Adrenal gland (tissue), 12 donors: ENCODE data around the gene CBX8. TPM values are rescaled to one million over a fixed set of nuclear protein-coding genes. Genes with fewer than 3 reads are reported as not detected.

Source experiments
- DNase-seq, 7 donors: peaks; one replicate each; pipeline ENCODE4 v3.0.0-alpha.2; 2019 to 2020
- H3K27ac ChIP-seq, 5 donors: fragments of 200-600 bp; sonication (generic) in 4 of 5; 1 replicate in 3 of 5; 2 replicates in 2 of 5; pipeline versions ENCODE4 v1.5.1 to v1.8.0; 2016 to 2020; ENCODE audit warnings: mild to moderate bottlenecking in 1 of 5
- H3K27me3 ChIP-seq: fragments of 200-600 bp; 2 replicates; pipeline ENCODE4 v1.8.0; 2021
- H3K36me3 ChIP-seq, 2 donors: fragments of 200-600 bp; replicated peaks in 1 of 2; 1 replicate in 1 of 2; 2 replicates in 1 of 2; pipeline versions ENCODE4 v1.5.1 to v1.8.0; 2018 to 2022
- H3K4me1 ChIP-seq, 2 donors: fragments of 200-600 bp; replicated peaks in 1 of 2; 1 replicate in 1 of 2; 2 replicates in 1 of 2; pipeline versions ENCODE4 v1.5.1 to v1.8.0; 2018 to 2021
- H3K4me3 ChIP-seq, 4 donors: fragments of 200-600 bp; sonication (generic) in 3 of 4; one replicate each; pipeline ENCODE4 v1.5.1; 2016 to 2018
- H3K9me3 ChIP-seq, 3 donors: fragments of 200-600 bp; sonication (generic) in 1 of 3; replicated peaks in 1 of 3; 1 replicate in 2 of 3; 2 replicates in 1 of 3; pipeline versions ENCODE4 v1.5.1 to v1.8.0; 2016 to 2021
- POLR2A ChIP-seq, 2 donors: fragments of 450-650 bp; IDR thresholded peaks; one replicate each; pipeline ENCODE4 v1.6.1; 2017; ENCODE audit warnings: antibody characterized with exemption in 2 of 2, mild to moderate bottlenecking in 2 of 2, moderate library complexity in 1 of 2
- WGBS, 4 donors: extraction: QIAGEN DNeasy Blood & Tissue Kit in 2 of 4; methylation state at CpG; one replicate each; pipeline versions ENCODE4 v1.1.5 to v1.1.7; 2013 to 2017; 5-methylcytosine and 5-hydroxymethylcytosine counted together
- intact Hi-C, 2 donors: fragments of 100-400 bp; cut with DNase I; formaldehyde crosslinking; loops; one replicate each; pipeline versions ENCODE4 v1.14.1 to v1.15.0; 2022 to 2023
- polyA plus RNA-seq, 3 donors: library from polyadenylated mRNA; stranded (reverse); fragments of 200-250 nt in 2 of 3; fragments of 350-450 nt in 1 of 3; fragmentation: Illumina TruSeq in 1 of 3; extraction: RNeasy Lipid Tissue Mini Kit (QIAGEN cat#74804) in 1 of 3; gene quantifications; one replicate each; pipeline ENCODE4 v1.2.3, GENCODE V29; 2013 to 2014
- total RNA-seq, 9 donors: library from RNA; depleted of rRNA in 4 of 9; stranded (reverse); fragments of >200 nt in 4 of 9; fragments of 120-200 nt in 1 of 9; fragmentation: NEBNext Ultra II Directional in 1 of 9; extraction: Animal tissue kit (Norgen Biotek cat#: 25700) in 1 of 9; gene quantifications; one replicate each; pipeline versions ENCODE4 v1.1.0 to v1.2.4, GENCODE V29; 2013 to 2023
- TF ChIP-seq, protein P1 (sequence below), 6 experiments: fragments of 450-650 bp in 4 of 6; fragments of 200-600 bp in 2 of 6; sonication (generic) in 1 of 6; IDR thresholded peaks; 1 replicate in 5 of 6; 2 replicates in 1 of 6; pipeline versions ENCODE4 v1.5.1 to v1.8.0; 2016 to 2021; ENCODE audit warnings: antibody characterized with exemption in 6 of 6, mild to moderate bottlenecking in 2 of 6, moderate library complexity in 1 of 6
- donor health status: healthy with polysubstance abuse.
- donor health status: Bipolar disorder and iron deficiency.
- donor health status: DM: yes; HTN: yes; CAD: no.
- donor health status: DM: no; HTN: no; CAD: no.
- donor health status: DM: no; HTN: no; CAD: no.
- donor health status: DM: yes; HTN: yes; CAD: no.

CBX8 gene
- total and polyA plus RNA-seq, 12 donors, result 0.85 to 10.6 (median 5.5) TPM

DNA sequence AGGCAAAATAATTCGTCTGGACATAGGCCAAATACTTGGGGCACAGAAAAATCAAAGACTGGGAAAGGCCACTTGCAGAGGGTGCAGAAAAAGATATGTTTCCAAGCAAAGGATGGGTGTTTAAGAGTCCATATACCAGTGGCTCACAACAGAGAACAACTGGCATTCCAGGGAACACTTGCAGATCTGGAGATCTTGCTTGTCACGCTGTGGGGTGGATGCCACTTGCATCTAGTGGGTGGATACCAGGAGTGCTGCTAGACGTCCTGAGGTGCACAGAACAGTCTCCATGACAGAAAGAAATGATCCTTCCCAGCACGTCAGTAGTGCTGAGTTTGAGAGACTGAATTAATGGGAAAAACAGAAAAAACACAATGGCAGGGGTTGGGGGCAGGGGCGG lies 8.4 kb downstream of the CBX8 start:
- Histone ChIP-seq H3K27me3 (peaks cover 80% of the 10 kb centered on the region), H3K27ac (no peak overlapping the region), H3K9me3 (no peaks in the 10 kb centered on the region), H3K36me3 (no peaks in the 10 kb centered on the region), H3K4me3 (no peak overlapping the region), H3K4me1 (peaks cover 0 to 7% of the 10 kb centered on the region in 2 donors)
- 58 to 66% (median 64%) methylated on average over 5 of the region's 5 CpGs for WGBS, 4 donors
- DNase-seq, result no peak
- intact Hi-C loops, result no loop called here
- TF ChIP-seq POLR2A (IDR thresholded peaks at IDR 0.05), result no peak
- TF ChIP-seq, protein P1, sequence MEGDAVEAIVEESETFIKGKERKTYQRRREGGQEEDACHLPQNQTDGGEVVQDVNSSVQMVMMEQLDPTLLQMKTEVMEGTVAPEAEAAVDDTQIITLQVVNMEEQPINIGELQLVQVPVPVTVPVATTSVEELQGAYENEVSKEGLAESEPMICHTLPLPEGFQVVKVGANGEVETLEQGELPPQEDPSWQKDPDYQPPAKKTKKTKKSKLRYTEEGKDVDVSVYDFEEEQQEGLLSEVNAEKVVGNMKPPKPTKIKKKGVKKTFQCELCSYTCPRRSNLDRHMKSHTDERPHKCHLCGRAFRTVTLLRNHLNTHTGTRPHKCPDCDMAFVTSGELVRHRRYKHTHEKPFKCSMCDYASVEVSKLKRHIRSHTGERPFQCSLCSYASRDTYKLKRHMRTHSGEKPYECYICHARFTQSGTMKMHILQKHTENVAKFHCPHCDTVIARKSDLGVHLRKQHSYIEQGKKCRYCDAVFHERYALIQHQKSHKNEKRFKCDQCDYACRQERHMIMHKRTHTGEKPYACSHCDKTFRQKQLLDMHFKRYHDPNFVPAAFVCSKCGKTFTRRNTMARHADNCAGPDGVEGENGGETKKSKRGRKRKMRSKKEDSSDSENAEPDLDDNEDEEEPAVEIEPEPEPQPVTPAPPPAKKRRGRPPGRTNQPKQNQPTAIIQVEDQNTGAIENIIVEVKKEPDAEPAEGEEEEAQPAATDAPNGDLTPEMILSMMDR (IDR thresholded peaks at IDR 0.05), result no peak

DNA sequence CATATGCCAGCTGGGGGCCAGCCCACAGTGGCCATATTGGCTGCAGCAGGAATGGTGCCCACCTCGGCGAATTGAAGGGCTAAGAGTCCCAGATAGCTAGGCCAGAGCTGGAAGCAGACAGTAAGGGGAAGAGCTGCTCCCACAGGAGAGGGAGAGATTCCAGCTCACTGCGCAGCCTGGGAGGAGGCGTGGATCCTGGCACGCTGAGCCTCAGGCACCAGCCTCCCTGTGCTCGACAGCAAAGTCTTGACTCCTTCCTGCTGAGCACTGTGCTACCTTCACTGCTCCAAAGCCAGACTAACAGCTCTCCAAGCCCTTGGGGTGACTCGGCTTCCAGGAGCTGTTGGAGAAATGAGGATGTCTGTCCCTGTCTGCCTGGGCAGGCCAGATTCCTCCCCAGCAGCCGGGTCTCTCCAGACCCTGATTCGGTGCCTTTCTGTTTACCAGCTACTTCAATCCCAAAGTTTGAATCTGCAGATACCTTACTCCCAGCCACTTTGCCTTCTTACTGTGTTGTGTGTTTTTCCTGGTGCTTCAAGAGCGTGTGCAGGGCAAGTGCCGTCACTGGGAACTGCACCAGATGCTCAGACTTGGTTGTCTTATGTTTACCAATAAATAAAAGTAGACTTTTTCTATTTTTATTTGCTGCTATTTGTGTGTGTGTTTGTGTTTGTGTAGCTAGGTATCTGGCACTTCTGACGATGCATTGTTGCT lies 9.8 kb downstream of the CBX8 start:
- Histone ChIP-seq H3K27me3 (peaks cover 67% of the 10 kb centered on the region), H3K27ac (no peak overlapping the region), H3K4me1 (peaks cover 0 to 7% of the 10 kb centered on the region in 2 donors), H3K36me3 (no peaks in the 10 kb centered on the region), H3K9me3 (no peaks in the 10 kb centered on the region), H3K4me3 (no peak overlapping the region)
- WGBS, 4 donors, result 82 to 92% (median 89%) methylated on average over 8 to 12 of the region's 12 CpGs
- TF ChIP-seq POLR2A (IDR thresholded peaks at IDR 0.05), result no peak
- TF ChIP-seq, protein P1 (IDR thresholded peaks at IDR 0.05), result no peak
- no peak for DNase-seq
- intact Hi-C loops, result no loop called here

DNA sequence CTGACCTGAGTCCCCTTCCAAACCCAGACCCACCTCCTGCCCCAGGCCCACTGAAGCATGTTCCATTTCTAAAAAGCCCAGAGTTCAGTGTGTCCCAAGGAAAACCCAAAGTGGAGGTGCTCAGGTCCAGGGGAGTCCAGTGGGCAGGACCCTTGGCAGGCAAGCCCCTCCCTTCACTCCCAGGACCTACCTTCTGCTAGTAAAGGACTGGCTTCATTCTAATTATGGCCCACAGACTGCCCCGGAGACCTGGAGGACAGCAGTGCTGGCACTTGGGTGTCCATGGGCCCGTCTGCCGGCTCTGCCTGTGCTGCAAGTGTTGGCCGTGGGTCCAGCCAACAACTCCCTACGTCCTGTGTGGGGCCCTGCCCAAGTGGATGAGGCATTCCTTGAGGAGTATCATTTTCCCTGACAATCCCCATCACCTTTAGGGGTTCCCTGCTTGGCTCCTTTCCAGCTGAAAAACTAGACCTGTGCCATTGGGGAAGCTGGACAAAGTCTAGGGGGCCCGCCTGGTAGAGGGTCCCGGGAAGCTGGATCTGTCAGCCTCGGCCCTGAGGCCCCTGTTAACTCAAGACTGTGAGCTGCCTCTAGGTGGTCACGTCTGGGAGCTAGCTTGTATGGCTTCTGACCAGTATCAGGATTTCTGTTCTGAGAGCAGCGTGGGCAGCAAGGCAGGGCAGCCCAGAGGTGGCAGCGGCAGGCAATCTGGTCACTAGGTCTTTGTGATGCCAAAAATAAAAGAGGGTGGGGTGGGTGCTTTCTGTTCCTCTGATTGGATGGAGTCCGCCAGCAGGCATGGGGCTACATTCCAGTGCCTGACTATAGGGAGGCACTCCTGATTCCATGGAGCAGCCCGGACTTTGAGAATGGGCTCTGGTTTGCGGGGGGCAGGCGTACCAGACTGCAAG lies 10.7 kb downstream of the CBX8 start:
- Histone ChIP-seq H3K36me3 (no peaks in the 10 kb centered on the region), H3K4me3 (no peak overlapping the region), H3K27ac (no peak overlapping the region), H3K27me3 (peaks cover 57% of the 10 kb centered on the region), H3K4me1 (peaks cover 0 to 7% of the 10 kb centered on the region in 2 donors), H3K9me3 (no peaks in the 10 kb centered on the region)
- intact Hi-C loops, result no loop called here
- 83 to 92% (median 84%) methylated on average over 8 to 15 of the region's 15 CpGs for WGBS, 4 donors
- DNase-seq, result no peak
- TF ChIP-seq, protein P1 (IDR thresholded peaks at IDR 0.05), result no peak
- no peak for TF ChIP-seq POLR2A (IDR thresholded peaks at IDR 0.05)
